HepG2 (cell line): ENCODE results near the gene ZNF683. TPM values are rescaled to one million over a fixed set of nuclear protein-coding genes. Genes with fewer than 3 reads are reported as not detected.

Experiments
- ARNT2 ChIP-seq: sonication (generic); formaldehyde crosslinking; IDR thresholded peaks from 2 replicates; pipeline ENCODE4 v1.8.0; 2022; ENCODE audit warnings: mild to moderate bottlenecking, low read depth, missing genetic modification reagents, moderate library complexity
- ATF3 ChIP-seq: sonication (generic); formaldehyde crosslinking; IDR thresholded peaks from 2 replicates; pipeline ENCODE4 v1.4.0; 2020; ENCODE audit warnings: missing genetic modification reagents
- GRHL1 ChIP-seq: sonication (generic); formaldehyde crosslinking; conservative IDR thresholded peaks from 2 replicates; pipeline ENCODE4 v1.8.0; 2022; ENCODE audit warnings: missing genetic modification reagents
- MIER2 ChIP-seq: IDR thresholded peaks from 2 replicates; pipeline ENCODE4 v1.6.1; 2016; ENCODE audit warnings: missing biosample characterization, missing genetic modification reagents
- MTF1 ChIP-seq: sonication (generic); formaldehyde crosslinking; IDR thresholded peaks from 2 replicates; pipeline ENCODE4 v1.5.0; 2020; ENCODE audit warnings: missing genetic modification reagents
- NCOR1 ChIP-seq: fragments of 200-600 bp; sonication (generic); IDR thresholded peaks from 2 replicates; pipeline ENCODE4 v1.7.0; 2017; ENCODE audit warnings: antibody characterized with exemption, low read length, borderline replicate concordance
- NR2C2 ChIP-seq: sonication (generic); formaldehyde crosslinking; IDR thresholded peaks from 2 replicates; pipeline ENCODE4 v1.4.0; 2020; ENCODE audit warnings: missing genetic modification reagents, mild to moderate bottlenecking, moderate library complexity, borderline replicate concordance
- REXO4 ChIP-seq: sonication (generic); formaldehyde crosslinking; IDR thresholded peaks from 2 replicates; pipeline ENCODE4 v1.8.0; 2022; ENCODE audit warnings: missing genetic modification reagents, mild to moderate bottlenecking, borderline replicate concordance
- SMARCE1 ChIP-seq: fragments of 450-650 bp; IDR thresholded peaks from 2 replicates; pipeline ENCODE4 v1.6.1; 2017; ENCODE audit warnings: borderline replicate concordance
- SMC3 ChIP-seq: IDR thresholded peaks from 2 replicates; pipeline ENCODE4 v1.6.1; 2011; ENCODE audit warnings: low read length, improper control_type of control experiment
- SOX5 ChIP-seq: IDR thresholded peaks from 2 replicates; pipeline ENCODE4 v1.6.1; 2016; ENCODE audit warnings: borderline replicate concordance
- TAF1 ChIP-seq: sonication (generic); formaldehyde crosslinking; IDR thresholded peaks from 2 replicates; pipeline ENCODE4 v1.4.0; 2020; ENCODE audit warnings: missing genetic modification reagents
- THYN1 ChIP-seq: sonication (generic); formaldehyde crosslinking; IDR thresholded peaks from 2 replicates; pipeline ENCODE4 v1.8.1; 2023; ENCODE audit warnings: low read depth, mild to moderate bottlenecking, moderate library complexity, missing genetic modification reagents, borderline replicate concordance
- ZMYM2 ChIP-seq: sonication (generic); formaldehyde crosslinking; IDR thresholded peaks from 2 replicates; pipeline ENCODE4 v1.8.0; 2022; ENCODE audit warnings: mild to moderate bottlenecking, missing genetic modification reagents
- ZMYM3 ChIP-seq: sonication (generic); formaldehyde crosslinking; IDR thresholded peaks from 2 replicates; pipeline ENCODE4 v1.5.1; 2020; ENCODE audit warnings: mild to moderate bottlenecking, missing genetic modification reagents
- ZNF138 ChIP-seq: sonication (generic); formaldehyde crosslinking; IDR thresholded peaks from 2 replicates; pipeline ENCODE4 v1.5.0; 2020; ENCODE audit warnings: mild to moderate bottlenecking, low read depth, missing genetic modification reagents
- ZNF292 ChIP-seq: sonication (generic); formaldehyde crosslinking; IDR thresholded peaks from 2 replicates; pipeline ENCODE4 v1.8.1; 2022; ENCODE audit warnings: mild to moderate bottlenecking, low read depth, missing genetic modification reagents, borderline replicate concordance
- ZNF335 ChIP-seq: sonication (generic); formaldehyde crosslinking; IDR thresholded peaks from 2 replicates; pipeline ENCODE4 v1.4.0; 2020; ENCODE audit warnings: missing genetic modification reagents
- ZNF776 ChIP-seq: sonication (generic); formaldehyde crosslinking; IDR thresholded peaks from 2 replicates; pipeline ENCODE4 v1.4.0; 2020; ENCODE audit warnings: mild to moderate bottlenecking, missing genetic modification reagents
- polyA plus RNA-seq, 8 experiments: library from polyadenylated mRNA; depleted of rRNA in 3 of 8; stranded (reverse) in 7 of 8; unstranded in 1 of 8; fragments of >200 nt; fragmentation: Illumina TruSeq in 4 of 8; extraction: Trizol in 4 of 8; gene quantifications; 2 replicates each; pipeline versions ENCODE4 v1.2.1 to v1.2.3, GENCODE V29; 2011 to 2016; ENCODE audit warnings: low read depth in 4 of 8, missing spikeins in 1 of 8, mixed read lengths in 1 of 8; ENCODE audit not compliant: insufficient read depth in 1 of 8
- total RNA-seq, 5 experiments: library from RNA; depleted of rRNA; stranded (reverse); fragments of >200 nt; fragmentation: Illumina TruSeq; extraction: Trizol; gene quantifications; 2 replicates each; pipeline ENCODE4 v1.2.3, GENCODE V29; 2016; ENCODE audit warnings: low read depth in 1 of 5
- TF ChIP-seq, protein P1 (sequence below): fragments of 450-650 bp; IDR thresholded peaks from 2 replicates; pipeline ENCODE4 v1.6.1; 2017
- TF ChIP-seq, protein P2 (sequence below): sonication (generic); formaldehyde crosslinking; conservative IDR thresholded peaks from 2 replicates; pipeline ENCODE4 v1.4.0; 2020; ENCODE audit warnings: mild to moderate bottlenecking, missing genetic modification reagents, moderate library complexity
- TF ChIP-seq, protein P3 (sequence below): sonication (generic); formaldehyde crosslinking; conservative IDR thresholded peaks from 2 replicates; pipeline ENCODE4 v1.8.0; 2022; ENCODE audit warnings: mild to moderate bottlenecking, moderate library complexity, missing genetic modification reagents

The ZNF683 gene
- total and polyA plus RNA-seq, 2 of the 13 experiments (the other 11 are each of a cell fraction or from before 2014, with no cell fraction given): not detected

DNA sequence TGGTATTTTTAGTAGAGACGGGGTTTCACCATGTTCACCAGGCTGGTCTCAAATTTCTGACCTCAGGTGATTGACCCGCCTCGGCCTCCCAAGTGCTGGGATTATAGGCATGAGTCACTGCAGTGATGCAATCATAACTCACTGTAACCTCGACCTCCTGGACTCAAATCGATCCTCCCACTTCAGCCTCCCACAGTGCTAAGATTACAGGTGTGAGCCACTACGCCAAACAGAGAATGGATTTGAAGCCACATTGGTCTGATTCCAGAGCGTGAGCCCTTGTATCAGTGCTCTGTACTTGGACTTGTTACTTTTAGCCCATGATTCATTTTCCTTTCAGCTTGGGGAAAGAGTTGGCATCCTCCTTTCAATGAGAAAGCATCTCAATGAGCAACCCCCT, 14.9 kb upstream of the ZNF683 start (continued):
- TF ChIP-seq, protein P1, sequence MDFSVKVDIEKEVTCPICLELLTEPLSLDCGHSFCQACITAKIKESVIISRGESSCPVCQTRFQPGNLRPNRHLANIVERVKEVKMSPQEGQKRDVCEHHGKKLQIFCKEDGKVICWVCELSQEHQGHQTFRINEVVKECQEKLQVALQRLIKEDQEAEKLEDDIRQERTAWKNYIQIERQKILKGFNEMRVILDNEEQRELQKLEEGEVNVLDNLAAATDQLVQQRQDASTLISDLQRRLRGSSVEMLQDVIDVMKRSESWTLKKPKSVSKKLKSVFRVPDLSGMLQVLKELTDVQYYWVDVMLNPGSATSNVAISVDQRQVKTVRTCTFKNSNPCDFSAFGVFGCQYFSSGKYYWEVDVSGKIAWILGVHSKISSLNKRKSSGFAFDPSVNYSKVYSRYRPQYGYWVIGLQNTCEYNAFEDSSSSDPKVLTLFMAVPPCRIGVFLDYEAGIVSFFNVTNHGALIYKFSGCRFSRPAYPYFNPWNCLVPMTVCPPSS: no peak
- TF ChIP-seq, protein P2, sequence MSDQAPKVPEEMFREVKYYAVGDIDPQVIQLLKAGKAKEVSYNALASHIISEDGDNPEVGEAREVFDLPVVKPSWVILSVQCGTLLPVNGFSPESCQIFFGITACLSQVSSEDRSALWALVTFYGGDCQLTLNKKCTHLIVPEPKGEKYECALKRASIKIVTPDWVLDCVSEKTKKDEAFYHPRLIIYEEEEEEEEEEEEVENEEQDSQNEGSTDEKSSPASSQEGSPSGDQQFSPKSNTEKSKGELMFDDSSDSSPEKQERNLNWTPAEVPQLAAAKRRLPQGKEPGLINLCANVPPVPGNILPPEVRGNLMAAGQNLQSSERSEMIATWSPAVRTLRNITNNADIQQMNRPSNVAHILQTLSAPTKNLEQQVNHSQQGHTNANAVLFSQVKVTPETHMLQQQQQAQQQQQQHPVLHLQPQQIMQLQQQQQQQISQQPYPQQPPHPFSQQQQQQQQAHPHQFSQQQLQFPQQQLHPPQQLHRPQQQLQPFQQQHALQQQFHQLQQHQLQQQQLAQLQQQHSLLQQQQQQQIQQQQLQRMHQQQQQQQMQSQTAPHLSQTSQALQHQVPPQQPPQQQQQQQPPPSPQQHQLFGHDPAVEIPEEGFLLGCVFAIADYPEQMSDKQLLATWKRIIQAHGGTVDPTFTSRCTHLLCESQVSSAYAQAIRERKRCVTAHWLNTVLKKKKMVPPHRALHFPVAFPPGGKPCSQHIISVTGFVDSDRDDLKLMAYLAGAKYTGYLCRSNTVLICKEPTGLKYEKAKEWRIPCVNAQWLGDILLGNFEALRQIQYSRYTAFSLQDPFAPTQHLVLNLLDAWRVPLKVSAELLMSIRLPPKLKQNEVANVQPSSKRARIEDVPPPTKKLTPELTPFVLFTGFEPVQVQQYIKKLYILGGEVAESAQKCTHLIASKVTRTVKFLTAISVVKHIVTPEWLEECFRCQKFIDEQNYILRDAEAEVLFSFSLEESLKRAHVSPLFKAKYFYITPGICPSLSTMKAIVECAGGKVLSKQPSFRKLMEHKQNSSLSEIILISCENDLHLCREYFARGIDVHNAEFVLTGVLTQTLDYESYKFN (CRISPR knock-in tag): peak; percentile 88
- TF ChIP-seq TAF1 (CRISPR knock-in tag): no peak
- peak; percentile 92 for TF ChIP-seq SMARCE1
- TF ChIP-seq ZNF335: peak; percentile 53; the same call in 1 of the 2 replicates
- peak; percentile 79 for TF ChIP-seq NR2C2 (CRISPR knock-in tag)
- peak; percentile 95 for TF ChIP-seq ZMYM3 (CRISPR knock-in tag)
- TF ChIP-seq GRHL1: no peak
- TF ChIP-seq ATF3 (CRISPR knock-in tag): peak; percentile 100
- TF ChIP-seq ARNT2 (CRISPR knock-in tag): peak; percentile 43; the same call in 1 of the 2 replicates
- no peak for TF ChIP-seq ZNF138
- TF ChIP-seq ZNF292 (CRISPR knock-in tag): peak; percentile 55; the same call in 1 of the 2 replicates
- no peak for TF ChIP-seq REXO4 (CRISPR knock-in tag)
- TF ChIP-seq MTF1 (CRISPR knock-in tag): no peak
- TF ChIP-seq SMC3: 0 out of 2 replicates have a peak, but pooled peaks have one; percentile 11
- peak; percentile 53; the same call in 1 of the 2 replicates for TF ChIP-seq NCOR1
- TF ChIP-seq ZMYM2 (CRISPR knock-in tag): peak; percentile 94
- no peak for TF ChIP-seq THYN1 (CRISPR knock-in tag)
- TF ChIP-seq ZNF776 (CRISPR knock-in tag): no peak
- peak; percentile 81; the same call in 1 of the 2 replicates for TF ChIP-seq MIER2 (CRISPR knock-in tag)
- peak; percentile 77 for TF ChIP-seq SOX5 (CRISPR knock-in tag)
- TF ChIP-seq, protein P3, sequence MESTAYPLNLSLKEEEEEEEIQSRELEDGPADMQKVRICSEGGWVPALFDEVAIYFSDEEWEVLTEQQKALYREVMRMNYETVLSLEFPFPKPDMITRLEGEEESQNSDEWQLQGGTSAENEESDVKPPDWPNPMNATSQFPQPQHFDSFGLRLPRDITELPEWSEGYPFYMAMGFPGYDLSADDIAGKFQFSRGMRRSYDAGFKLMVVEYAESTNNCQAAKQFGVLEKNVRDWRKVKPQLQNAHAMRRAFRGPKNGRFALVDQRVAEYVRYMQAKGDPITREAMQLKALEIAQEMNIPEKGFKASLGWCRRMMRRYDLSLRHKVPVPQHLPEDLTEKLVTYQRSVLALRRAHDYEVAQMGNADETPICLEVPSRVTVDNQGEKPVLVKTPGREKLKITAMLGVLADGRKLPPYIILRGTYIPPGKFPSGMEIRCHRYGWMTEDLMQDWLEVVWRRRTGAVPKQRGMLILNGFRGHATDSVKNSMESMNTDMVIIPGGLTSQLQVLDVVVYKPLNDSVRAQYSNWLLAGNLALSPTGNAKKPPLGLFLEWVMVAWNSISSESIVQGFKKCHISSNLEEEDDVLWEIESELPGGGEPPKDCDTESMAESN (CRISPR knock-in tag): 0 out of 2 replicates have a peak, but pooled peaks have one; percentile 19
